Natural killer cell (primary cell): ENCODE results near the gene RAB9A. TPM values are rescaled to one million over a fixed set of nuclear protein-coding genes. Genes with fewer than 3 reads are reported as not detected.

Experiments
- ATAC-seq, 3 donors: fragments of 150-1000 bp in 2 of 3; fragments of 200-7000 bp in 1 of 3; cut with Tn5 transposase; 1 replicate in 1 of 3; 2 replicates in 2 of 3; pipeline ENCODE4 v1.10.0; 2021; ENCODE audit warnings: mild to moderate bottlenecking in 2 of 3, moderate library complexity in 2 of 3
- DNase-seq, 2 donors: peaks; one replicate each; pipeline versions ENCODE4 v3.0.0 to v3.0.0-alpha.2; 2013 to 2021; ENCODE audit warnings: mixed read lengths in 1 of 2
- H3K27ac ChIP-seq: one replicate; pipeline ENCODE4 v1.5.1; 2013; ENCODE audit warnings: mild to moderate bottlenecking, low read length
- H3K27me3 ChIP-seq: one replicate; pipeline ENCODE4 v1.6.1; 2013; ENCODE audit warnings: low read length; ENCODE audit not compliant: control insufficient read depth, insufficient read depth
- H3K36me3 ChIP-seq: one replicate; pipeline ENCODE4 v1.6.1; 2013; ENCODE audit warnings: low read length; ENCODE audit not compliant: control insufficient read depth, insufficient read depth
- H3K4me1 ChIP-seq: one replicate; pipeline ENCODE4 v1.6.1; 2013; ENCODE audit warnings: low read length; ENCODE audit not compliant: control insufficient read depth, insufficient read depth
- H3K4me3 ChIP-seq: one replicate; pipeline ENCODE4 v1.5.1; 2013; ENCODE audit warnings: low read length
- H3K9me3 ChIP-seq: one replicate; pipeline ENCODE4 v1.6.1; 2013; ENCODE audit warnings: low read length; ENCODE audit not compliant: control insufficient read depth, insufficient read depth
- H3K27ac Mint-ChIP-seq, 2 donors: one replicate each; pipeline ENCODE4 v1.8.0; 2022; ENCODE audit warnings: mild to moderate bottlenecking in 2 of 2, mixed read lengths in 2 of 2, moderate library complexity in 1 of 2
- H3K27me3 Mint-ChIP-seq, 2 donors: one replicate each; pipeline ENCODE4 v1.8.0; 2022; ENCODE audit warnings: low read depth in 2 of 2, mixed read lengths in 2 of 2
- H3K36me3 Mint-ChIP-seq: one replicate; pipeline ENCODE4 v1.8.0; 2022; ENCODE audit warnings: mixed read lengths
- H3K4me1 Mint-ChIP-seq, 2 donors: one replicate each; pipeline ENCODE4 v1.8.0; 2022; ENCODE audit warnings: mixed read lengths in 2 of 2
- H3K4me3 Mint-ChIP-seq: one replicate; pipeline ENCODE4 v1.8.0; 2022; ENCODE audit warnings: mild to moderate bottlenecking, moderate library complexity, mixed read lengths
- H3K9me3 Mint-ChIP-seq, 2 donors: one replicate each; pipeline ENCODE4 v1.8.0; 2022; ENCODE audit warnings: mixed read lengths in 2 of 2
- WGBS: methylation state at CpG from one replicate; pipeline ENCODE4 v1.1.7; 2013; ENCODE audit warnings: missing lambda C conversion rate; ENCODE audit not compliant: insufficient coverage; 5-methylcytosine and 5-hydroxymethylcytosine counted together
- intact Hi-C: fragments of 100-400 bp; cut with micrococcal nuclease; formaldehyde crosslinking; loops from one replicate; pipeline ENCODE4 v1.14.2; 2022
- total RNA-seq, 4 donors: library from RNA; stranded (reverse); fragments of 120-200 nt in 1 of 4; gene quantifications; one replicate each; pipeline versions ENCODE4 v1.2.3 to v1.2.4, GENCODE V29; 2013 to 2022
- TF ChIP-seq, protein P1 (sequence below): fragments of 200-600 bp; IDR thresholded peaks from one replicate; pipeline ENCODE4 v1.8.0; 2022; ENCODE audit warnings: antibody characterized with exemption

Gene RAB9A
- total RNA-seq, 3 donors from 2014 or later (not counting 1 experiment from before 2014, with no cell fraction given), result 27.0 to 36.9 (median 32.9) TPM

DNA sequence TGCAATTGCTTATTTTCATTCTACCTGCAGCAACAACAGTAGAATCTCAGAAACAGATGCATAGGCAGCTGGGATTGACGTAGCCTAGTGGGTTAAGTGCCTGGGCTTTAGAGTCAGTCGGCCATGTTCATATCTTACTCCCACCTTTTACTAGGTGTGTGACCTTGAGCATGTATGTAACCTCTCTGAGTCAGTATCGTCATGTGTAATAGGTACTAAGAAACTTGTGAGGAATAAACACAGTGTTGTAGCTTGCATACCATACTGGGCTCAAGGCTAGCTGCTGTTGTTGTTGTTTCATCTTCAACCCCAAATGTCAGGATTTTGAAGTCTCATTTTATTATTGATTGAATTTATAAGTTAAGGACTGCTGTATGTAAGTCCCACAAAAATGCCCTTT, 14.2 kb downstream of the RAB9A start:
- no peaks in the 10 kb centered on the region for H3K9me3 ChIP-seq
- DNase-seq (no peak), ATAC-seq (no peak)
- H3K36me3 ChIP-seq, result peaks cover 7% of the 10 kb centered on the region
- H3K27me3 ChIP-seq, result no peaks in the 10 kb centered on the region
- no peak overlapping the region for H3K27ac ChIP-seq
- H3K27me3 Mint-ChIP-seq, result no peaks in the 10 kb centered on the region
- H3K9me3 Mint-ChIP-seq, result no peaks in the 10 kb centered on the region
- peak overlapping the region; percentile 68 to 87 for H3K27ac Mint-ChIP-seq
- 96% methylated on average over 3 of the region's 3 CpGs for WGBS
- intact Hi-C loops, result no loop called here
- H3K4me3 Mint-ChIP-seq, result no peak overlapping the region
- no peak overlapping the region for H3K4me3 ChIP-seq
- peaks cover 57 to 67% of the 10 kb centered on the region in 2 donors for H3K4me1 Mint-ChIP-seq
- H3K36me3 Mint-ChIP-seq, result no peaks in the 10 kb centered on the region
- H3K4me1 ChIP-seq, result peaks cover 39% of the 10 kb centered on the region
- TF ChIP-seq, protein P1, sequence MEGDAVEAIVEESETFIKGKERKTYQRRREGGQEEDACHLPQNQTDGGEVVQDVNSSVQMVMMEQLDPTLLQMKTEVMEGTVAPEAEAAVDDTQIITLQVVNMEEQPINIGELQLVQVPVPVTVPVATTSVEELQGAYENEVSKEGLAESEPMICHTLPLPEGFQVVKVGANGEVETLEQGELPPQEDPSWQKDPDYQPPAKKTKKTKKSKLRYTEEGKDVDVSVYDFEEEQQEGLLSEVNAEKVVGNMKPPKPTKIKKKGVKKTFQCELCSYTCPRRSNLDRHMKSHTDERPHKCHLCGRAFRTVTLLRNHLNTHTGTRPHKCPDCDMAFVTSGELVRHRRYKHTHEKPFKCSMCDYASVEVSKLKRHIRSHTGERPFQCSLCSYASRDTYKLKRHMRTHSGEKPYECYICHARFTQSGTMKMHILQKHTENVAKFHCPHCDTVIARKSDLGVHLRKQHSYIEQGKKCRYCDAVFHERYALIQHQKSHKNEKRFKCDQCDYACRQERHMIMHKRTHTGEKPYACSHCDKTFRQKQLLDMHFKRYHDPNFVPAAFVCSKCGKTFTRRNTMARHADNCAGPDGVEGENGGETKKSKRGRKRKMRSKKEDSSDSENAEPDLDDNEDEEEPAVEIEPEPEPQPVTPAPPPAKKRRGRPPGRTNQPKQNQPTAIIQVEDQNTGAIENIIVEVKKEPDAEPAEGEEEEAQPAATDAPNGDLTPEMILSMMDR, result no peak

DNA sequence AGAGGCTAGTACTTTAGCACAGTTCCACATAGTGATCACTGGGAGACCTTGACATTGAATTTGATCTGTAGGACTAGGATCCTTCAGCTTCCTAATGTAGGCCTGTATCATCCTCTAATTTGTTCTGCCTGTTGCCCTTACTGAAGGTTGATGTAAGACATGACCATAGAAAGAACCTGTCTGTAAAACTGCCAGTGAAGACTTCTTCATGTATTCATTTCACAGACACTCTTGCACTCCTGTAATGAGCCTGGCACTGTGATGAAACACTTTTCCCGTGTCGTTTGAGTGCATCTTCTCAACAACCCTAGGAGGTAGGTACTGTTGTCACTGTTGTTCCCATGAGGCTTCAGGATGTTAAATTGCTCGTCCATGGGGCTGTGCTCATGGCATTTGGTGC, 14.7 kb downstream of the RAB9A start:
- Histone ChIP-seq H3K9me3 (no peaks in the 10 kb centered on the region), H3K36me3 (peaks cover 7% of the 10 kb centered on the region), H3K27me3 (no peaks in the 10 kb centered on the region), H3K27ac (no peak overlapping the region), H3K4me3 (no peak overlapping the region), H3K4me1 (peaks cover 39% of the 10 kb centered on the region)
- Mint-ChIP-seq H3K27ac (peak overlapping the region; percentile 68 to 70), H3K4me3 (no peak overlapping the region), H3K36me3 (no peaks in the 10 kb centered on the region), H3K27me3 (no peaks in the 10 kb centered on the region), H3K4me1 (peaks cover 54 to 68% of the 10 kb centered on the region in 2 donors), H3K9me3 (no peaks in the 10 kb centered on the region)
- WGBS, result 89% methylated on average over 3 of the region's 3 CpGs
- intact Hi-C loops, result no loop called here
- no peak for DNase-seq
- TF ChIP-seq, protein P1, result no peak
- no peak for ATAC-seq

DNA sequence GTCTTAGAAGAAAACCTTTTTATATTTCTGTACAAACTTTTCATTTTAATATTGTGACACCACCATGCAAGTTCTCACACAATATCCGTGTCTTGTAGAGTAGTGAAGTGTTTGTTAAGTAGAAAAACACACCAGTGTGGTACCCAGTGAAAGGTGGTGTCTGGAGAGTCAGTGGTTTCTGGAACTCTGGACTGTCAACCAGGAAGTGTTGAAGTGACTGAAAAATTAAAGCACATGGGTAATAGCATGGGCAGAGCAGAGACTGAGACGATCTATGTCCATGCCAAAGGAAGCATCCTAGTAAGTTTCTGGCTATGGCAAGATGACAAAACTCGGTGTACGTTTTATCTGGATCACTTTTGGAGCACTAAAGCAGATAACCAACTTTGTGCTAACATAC, 22.2 kb downstream of the RAB9A start:
- TF ChIP-seq, protein P1, result no peak
- H3K4me3 ChIP-seq, result no peak overlapping the region
- H3K27ac ChIP-seq, result peak overlapping the region; percentile 30
- Mint-ChIP-seq H3K4me1 (peaks cover 22 to 24% of the 10 kb centered on the region in 2 donors), H3K36me3 (no peaks in the 10 kb centered on the region), H3K27me3 (no peaks in the 10 kb centered on the region), H3K27ac (peak overlapping the region; percentile 56 to 79), H3K4me3 (no peak overlapping the region), H3K9me3 (no peaks in the 10 kb centered on the region)
- H3K27me3 ChIP-seq, result no peaks in the 10 kb centered on the region
- ATAC-seq, result no peak
- no peaks in the 10 kb centered on the region for H3K9me3 ChIP-seq
- WGBS, result 91% methylated on average over 4 of the region's 4 CpGs
- intact Hi-C loops, result no loop called here
- H3K36me3 ChIP-seq, result peaks cover 31% of the 10 kb centered on the region
- no peak for DNase-seq
- H3K4me1 ChIP-seq, result peaks cover 8% of the 10 kb centered on the region

DNA sequence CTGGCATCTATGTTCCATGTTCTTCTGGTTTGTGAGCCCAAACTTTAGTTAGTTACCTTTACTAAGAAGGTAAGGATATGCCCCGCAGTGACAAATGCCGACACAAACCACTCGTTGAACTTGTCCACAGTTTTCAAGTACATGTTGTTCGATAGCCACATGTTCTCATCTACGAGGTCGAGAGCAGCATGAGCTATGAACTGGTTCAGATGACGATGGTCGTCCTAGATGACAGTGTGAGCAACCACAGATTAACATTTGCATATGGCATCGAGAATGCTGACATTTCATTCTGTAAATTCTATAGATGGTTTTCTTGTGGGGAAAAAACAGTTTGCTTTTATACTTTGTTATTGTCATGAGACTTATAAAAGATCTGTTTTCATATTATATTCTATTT, 27.5 kb downstream of the RAB9A start:
- no peaks in the 10 kb centered on the region for H3K27me3 Mint-ChIP-seq
- Histone ChIP-seq H3K4me3 (no peak overlapping the region), H3K9me3 (no peaks in the 10 kb centered on the region), H3K4me1 (peaks cover 38% of the 10 kb centered on the region), H3K27ac (peak overlapping the region; percentile 85), H3K36me3 (peaks cover 25% of the 10 kb centered on the region), H3K27me3 (no peaks in the 10 kb centered on the region)
- DNase-seq (peak; percentile 17 to 52), ATAC-seq (peak; percentile 67 to 78 (median 71))
- TF ChIP-seq, protein P1, result no peak
- intact Hi-C loops, result loop anchor here (1.0 to 2.0 kb wide), 2 partner anchors 18 to 20 kb away; partner anchors contain the start of genes OFD1 and TRAPPC2
- H3K4me1 Mint-ChIP-seq, result peaks cover 47 to 61% of the 10 kb centered on the region in 2 donors
- H3K4me3 Mint-ChIP-seq, result peak overlapping the region; percentile 67
- no peaks in the 10 kb centered on the region for H3K9me3 Mint-ChIP-seq
- H3K36me3 Mint-ChIP-seq, result peaks cover 7% of the 10 kb centered on the region
- peak overlapping the region; percentile 92 to 94 for H3K27ac Mint-ChIP-seq
- 74% methylated on average over 8 of the region's 9 CpGs for WGBS
